Mammary epithelial cell (primary cell): ENCODE data around the gene RAD9A.

Experiments
- CTCF ChIP-seq, 2 donors: IDR thresholded peaks in 1 of 2; conservative IDR thresholded peaks in 1 of 2; 2 replicates each; pipeline ENCODE4 v1.5.1; 2011 to 2012; ENCODE audit warnings: inconsistent platforms in 2 of 2, low read length in 2 of 2, mild to moderate bottlenecking in 2 of 2, control low read depth in 1 of 2, low read depth in 1 of 2; ENCODE audit not compliant: insufficient read depth in 1 of 2; ENCODE audit errors: extremely low read depth in 1 of 2
- EZH2 ChIP-seq: IDR thresholded peaks from 2 replicates; pipeline ENCODE4 v1.6.1; 2012; ENCODE audit warnings: low read length, inconsistent platforms, borderline replicate concordance

GRCh38 chr11:67392183-67392715, 463 bp downstream of the RAD9A start:
- TF ChIP-seq CTCF (conservative IDR thresholded peaks at IDR 0.05 in 1 of 2, IDR thresholded peaks at IDR 0.05 in 1 of 2; ENCODE audit: extremely low read depth in 1 of 2, insufficient read depth in 1 of 2, low read depth in 1 of 2, low read length in 2 of 2) (no peak), EZH2 (no peak)
